OCI-LY1 (cell line): ENCODE measurements around the gene SIN3A.

Experiments used
- EZH2 ChIP-seq: fragments of 200-600 bp; sonication (generic), shearing (Covaris generic); IDR thresholded peaks from 2 replicates; pipeline ENCODE4 v1.8.0; 2017; ENCODE audit warnings: borderline replicate concordance, mixed run types, mild to moderate bottlenecking, antibody characterized with exemption, low read length, moderate library complexity, mixed read lengths
- TF ChIP-seq, protein P1 (sequence below): fragments of 200-600 bp; sonication (generic), shearing (Covaris generic); IDR thresholded peaks from 2 replicates; pipeline ENCODE4 v1.5.1; 2017; ENCODE audit warnings: mild to moderate bottlenecking, antibody characterized with exemption, low read length, moderate library complexity, mixed read lengths

DNA sequence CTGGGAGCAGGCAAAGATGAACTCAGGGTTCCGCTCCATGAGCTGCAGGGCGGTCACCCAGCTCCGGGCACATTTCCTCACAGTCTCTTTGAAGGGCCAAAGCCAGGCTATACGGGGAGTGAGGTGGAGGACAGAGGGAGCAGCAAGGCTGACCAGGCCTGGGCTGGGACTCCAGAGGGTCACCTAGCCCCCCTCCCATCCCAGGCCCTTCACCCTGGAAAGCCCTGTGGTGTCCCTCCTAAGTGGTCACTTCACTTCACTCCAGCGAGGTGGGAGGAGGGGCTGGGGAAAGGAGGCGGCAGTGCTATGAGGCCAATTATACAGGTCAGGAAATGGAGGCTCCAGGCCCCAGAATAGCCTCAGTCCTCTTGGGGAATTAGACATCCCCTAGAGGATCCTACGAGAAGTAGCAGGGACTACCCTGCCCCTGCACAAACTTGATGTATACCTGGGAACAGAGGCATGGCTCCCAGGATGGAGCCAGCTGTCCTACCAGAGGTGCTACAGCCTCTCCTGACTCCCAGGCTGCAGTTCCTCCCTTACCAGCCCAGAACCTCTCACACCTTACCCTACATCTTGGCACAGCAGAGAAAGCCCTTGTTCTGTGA is 88.7 kb downstream of the SIN3A start:
- TF ChIP-seq, protein P1, sequence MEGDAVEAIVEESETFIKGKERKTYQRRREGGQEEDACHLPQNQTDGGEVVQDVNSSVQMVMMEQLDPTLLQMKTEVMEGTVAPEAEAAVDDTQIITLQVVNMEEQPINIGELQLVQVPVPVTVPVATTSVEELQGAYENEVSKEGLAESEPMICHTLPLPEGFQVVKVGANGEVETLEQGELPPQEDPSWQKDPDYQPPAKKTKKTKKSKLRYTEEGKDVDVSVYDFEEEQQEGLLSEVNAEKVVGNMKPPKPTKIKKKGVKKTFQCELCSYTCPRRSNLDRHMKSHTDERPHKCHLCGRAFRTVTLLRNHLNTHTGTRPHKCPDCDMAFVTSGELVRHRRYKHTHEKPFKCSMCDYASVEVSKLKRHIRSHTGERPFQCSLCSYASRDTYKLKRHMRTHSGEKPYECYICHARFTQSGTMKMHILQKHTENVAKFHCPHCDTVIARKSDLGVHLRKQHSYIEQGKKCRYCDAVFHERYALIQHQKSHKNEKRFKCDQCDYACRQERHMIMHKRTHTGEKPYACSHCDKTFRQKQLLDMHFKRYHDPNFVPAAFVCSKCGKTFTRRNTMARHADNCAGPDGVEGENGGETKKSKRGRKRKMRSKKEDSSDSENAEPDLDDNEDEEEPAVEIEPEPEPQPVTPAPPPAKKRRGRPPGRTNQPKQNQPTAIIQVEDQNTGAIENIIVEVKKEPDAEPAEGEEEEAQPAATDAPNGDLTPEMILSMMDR, result no peak
- TF ChIP-seq EZH2, result no peak
